Stimulated activated naive B cell treated with anti-CD40 and anti-IgM and Interleukin-4, amounts not matched to agents 10 μg/mL and 1 μg/mL and 100 μg/mL, for 72 hours (primary cell): ENCODE results near the gene ANKRD55.
"Not testable (repeated sequence)": the region's sequence is repeated elsewhere in the genome, so short reads cannot be mapped to it uniquely, and the experiment has no call there.

Experiments used
- ATAC-seq, 2 donors: fragments of 150-1000 bp; cut with Tn5 transposase; replicated peaks; 2 replicates each; pipeline ENCODE4 v1.10.0; 2021; ENCODE audit warnings: moderate library complexity in 1 of 2
- DNase-seq: peaks from one replicate; pipeline ENCODE4 v3.0.0; 2021
- H3K27ac Mint-ChIP-seq: one replicate; pipeline ENCODE4 v1.8.0; 2022; ENCODE audit warnings: mild to moderate bottlenecking, mixed read lengths
- H3K27me3 Mint-ChIP-seq, 2 donors: one replicate each; pipeline ENCODE4 v1.8.0; 2022; ENCODE audit warnings: mixed read lengths in 2 of 2
- H3K36me3 Mint-ChIP-seq, 2 donors: one replicate each; pipeline ENCODE4 v1.8.0; 2022; ENCODE audit warnings: mixed read lengths in 2 of 2, mild to moderate bottlenecking in 1 of 2
- H3K4me1 Mint-ChIP-seq, 2 donors: one replicate each; pipeline ENCODE4 v1.8.0; 2022; ENCODE audit warnings: mixed read lengths in 2 of 2, mild to moderate bottlenecking in 1 of 2
- H3K4me3 Mint-ChIP-seq, 2 donors: one replicate each; pipeline ENCODE4 v1.8.0; 2022; ENCODE audit warnings: mild to moderate bottlenecking in 2 of 2, mixed read lengths in 2 of 2, moderate library complexity in 1 of 2
- H3K9me3 Mint-ChIP-seq, 2 donors: one replicate each; pipeline ENCODE4 v1.8.0; 2022; ENCODE audit warnings: mixed read lengths in 2 of 2, mild to moderate bottlenecking in 1 of 2

The ANKRD55 gene

GRCh38 chr5:56079157-56079500, 154.0 kb downstream of the ANKRD55 start:
- H3K36me3 Mint-ChIP-seq, H3K4me3 Mint-ChIP-seq, H3K27me3 Mint-ChIP-seq, H3K27ac Mint-ChIP-seq, DNase-seq, ATAC-seq, H3K9me3 Mint-ChIP-seq: not testable (repeated sequence)
- H3K4me1 Mint-ChIP-seq, result peaks cover 23 to 40% of the 10 kb centered on the region in 2 donors

GRCh38 chr5:56078278-56079156, 154.6 kb downstream of the ANKRD55 start:
- Mint-ChIP-seq H3K4me1 (peaks cover 26 to 42% of the 10 kb centered on the region in 2 donors), H3K27ac (peak overlapping the region; percentile 1), H3K9me3 (no peaks in the 10 kb centered on the region), H3K4me3 (no peak overlapping the region), H3K36me3 (no peaks in the 10 kb centered on the region), H3K27me3 (peaks cover 4 to 5% of the 10 kb centered on the region in 2 donors)
- ATAC-seq (no peak), DNase-seq (no peak)

- ATAC-seq, result peak; percentile 58 to 61
- Mint-ChIP-seq H3K4me1 (peaks cover 29 to 49% of the 10 kb centered on the region in 2 donors), H3K9me3 (peaks cover 0 to 1% of the 10 kb centered on the region in 2 donors), H3K36me3 (no peaks in the 10 kb centered on the region), H3K27ac (peak overlapping the region; percentile 1), H3K27me3 (peaks cover 4 to 5% of the 10 kb centered on the region in 2 donors), H3K4me3 (no peak overlapping the region)
- DNase-seq, result no peak
Observed at GRCh38 chr5:56077796-56078233, 155.3 kb downstream of the ANKRD55 start.

- H3K4me1 Mint-ChIP-seq, result peaks cover 27 to 53% of the 10 kb centered on the region in 2 donors
- H3K36me3 Mint-ChIP-seq, result peaks cover 0 to 2% of the 10 kb centered on the region in 2 donors
- peaks cover 0 to 1% of the 10 kb centered on the region in 2 donors for H3K9me3 Mint-ChIP-seq
- H3K27ac Mint-ChIP-seq, result no peak overlapping the region
- H3K4me3 Mint-ChIP-seq, result no peak overlapping the region
- peaks cover 4 to 5% of the 10 kb centered on the region in 2 donors for H3K27me3 Mint-ChIP-seq
- DNase-seq, result no peak
- ATAC-seq, result no peak
Observed at GRCh38 chr5:56076486-56076885, 156.6 kb downstream of the ANKRD55 start.

- Mint-ChIP-seq H3K36me3 (peaks cover 0 to 2% of the 10 kb centered on the region in 2 donors), H3K27ac (no peak overlapping the region), H3K9me3 (peaks cover 0 to 1% of the 10 kb centered on the region in 2 donors), H3K27me3 (peaks cover 4 to 5% of the 10 kb centered on the region in 2 donors), H3K4me3 (no peak overlapping the region), H3K4me1 (peaks cover 29 to 53% of the 10 kb centered on the region in 2 donors)
- DNase-seq (no peak), ATAC-seq (no peak)
Observed at GRCh38 chr5:56075361-56075760, 157.8 kb downstream of the ANKRD55 start.

GRCh38 chr5:56072863-56073766, 160.0 kb downstream of the ANKRD55 start:
- Mint-ChIP-seq H3K36me3 (peaks cover 0 to 2% of the 10 kb centered on the region in 2 donors), H3K27ac (no peak overlapping the region), H3K4me3 (no peak overlapping the region), H3K4me1 (peaks cover 22 to 34% of the 10 kb centered on the region in 2 donors), H3K9me3 (peaks cover 0 to 1% of the 10 kb centered on the region in 2 donors), H3K27me3 (peaks cover 5% of the 10 kb centered on the region in 2 donors)
- no peak for ATAC-seq
- DNase-seq, result no peak

GRCh38 chr5:56071470-56071869, 161.7 kb downstream of the ANKRD55 start:
- peaks cover 0 to 2% of the 10 kb centered on the region in 2 donors for H3K36me3 Mint-ChIP-seq
- peak overlapping the region in 1 of 2 donors; percentile 0 for H3K4me3 Mint-ChIP-seq
- ATAC-seq (peak in 1 of 2 donors; percentile 29), DNase-seq (no peak)
- H3K27me3 Mint-ChIP-seq, result peaks cover 5% of the 10 kb centered on the region in 2 donors
- H3K9me3 Mint-ChIP-seq, result peaks cover 0 to 1% of the 10 kb centered on the region in 2 donors
- H3K4me1 Mint-ChIP-seq, result peaks cover 19 to 27% of the 10 kb centered on the region in 2 donors
- H3K27ac Mint-ChIP-seq, result no peak overlapping the region

GRCh38 chr5:56070851-56071465, 162.2 kb downstream of the ANKRD55 start:
- Mint-ChIP-seq H3K27ac (no peak overlapping the region), H3K4me1 (peaks cover 19 to 27% of the 10 kb centered on the region in 2 donors), H3K9me3 (peaks cover 0 to 1% of the 10 kb centered on the region in 2 donors), H3K27me3 (peaks cover 5% of the 10 kb centered on the region in 2 donors), H3K4me3 (no peak overlapping the region), H3K36me3 (peaks cover 0 to 2% of the 10 kb centered on the region in 2 donors)
- DNase-seq (no peak), ATAC-seq (peak; percentile 75 to 85)

GRCh38 chr5:56069652-56070226, 163.4 kb downstream of the ANKRD55 start:
- Mint-ChIP-seq H3K27ac (no peak overlapping the region), H3K4me3 (no peak overlapping the region), H3K27me3 (peaks cover 2 to 5% of the 10 kb centered on the region in 2 donors), H3K36me3 (peaks cover 0 to 2% of the 10 kb centered on the region in 2 donors), H3K9me3 (peaks cover 0 to 1% of the 10 kb centered on the region in 2 donors), H3K4me1 (peaks cover 20 to 27% of the 10 kb centered on the region in 2 donors)
- ATAC-seq (no peak), DNase-seq (no peak)

GRCh38 chr5:56066931-56067450, 166.1 kb downstream of the ANKRD55 start:
- no peak for ATAC-seq
- H3K36me3 Mint-ChIP-seq, result peaks cover 0 to 2% of the 10 kb centered on the region in 2 donors
- no peaks in the 10 kb centered on the region for H3K9me3 Mint-ChIP-seq
- H3K4me3 Mint-ChIP-seq, result no peak overlapping the region
- H3K27ac Mint-ChIP-seq, result no peak overlapping the region
- peaks cover 0 to 5% of the 10 kb centered on the region in 2 donors for H3K27me3 Mint-ChIP-seq
- peaks cover 14 to 17% of the 10 kb centered on the region in 2 donors for H3K4me1 Mint-ChIP-seq
- DNase-seq, result no peak

- Mint-ChIP-seq H3K27me3 (peaks cover 0 to 16% of the 10 kb centered on the region in 2 donors), H3K36me3 (no peaks in the 10 kb centered on the region), H3K4me3 (no peak overlapping the region), H3K4me1 (peaks cover 0 to 2% of the 10 kb centered on the region in 2 donors), H3K9me3 (no peaks in the 10 kb centered on the region), H3K27ac (no peak overlapping the region)
- ATAC-seq (peak; percentile 42 to 52), DNase-seq (no peak)
Observed at GRCh38 chr5:56064984-56065383, 168.1 kb downstream of the ANKRD55 start.

- Mint-ChIP-seq H3K9me3 (no peaks in the 10 kb centered on the region), H3K27me3 (peaks cover 0 to 19% of the 10 kb centered on the region in 2 donors)
- no peak for ATAC-seq
Observed at GRCh38 chr5:56060276-56061110, 172.6 kb downstream of the ANKRD55 start.

GRCh38 chr5:56059854-56060253, 173.3 kb downstream of the ANKRD55 start:
- DNase-seq (no peak), ATAC-seq (no peak)
- Mint-ChIP-seq H3K9me3 (no peaks in the 10 kb centered on the region), H3K4me3 (no peak overlapping the region), H3K27me3 (peaks cover 0 to 19% of the 10 kb centered on the region in 2 donors), H3K27ac (no peak overlapping the region), H3K4me1 (peaks cover 14 to 22% of the 10 kb centered on the region in 2 donors), H3K36me3 (no peaks in the 10 kb centered on the region)

More at GRCh38 chr5:56060276-56061110, 172.6 kb downstream of the ANKRD55 start:
- no peak for DNase-seq
- Mint-ChIP-seq H3K4me3 (no peak overlapping the region), H3K4me1 (peaks cover 16 to 22% of the 10 kb centered on the region in 2 donors), H3K27ac (no peak overlapping the region), H3K36me3 (no peaks in the 10 kb centered on the region)
